GM19372 (cell line): Measurements from ENCODE around the gene ZNF280D.

Experiments
- ATAC-seq: cut with Tn5 transposase; IDR thresholded peaks from one replicate; pipeline ENCODE4 v1.9.1; 2021; ENCODE audit warnings: mild to moderate bottlenecking, low read depth, moderate library complexity; ENCODE audit not compliant: unreplicated experiment

The ZNF280D gene

GRCh38 chr15:56752986-56753385 lies 19.7 kb upstream of the ZNF280D start:
- ATAC-seq: no peak

- ATAC-seq: no peak
Measured at GRCh38 chr15:56749982-56750381, 16.7 kb upstream of the ZNF280D start.

GRCh38 chr15:56744701-56745683 lies 11.7 kb upstream of the ZNF280D start:
- ATAC-seq: no peak

- no peak for ATAC-seq
Measured at GRCh38 chr15:56741541-56741940, 8.2 kb upstream of the ZNF280D start.

- no peak for ATAC-seq
Measured at GRCh38 chr15:56739964-56740640, 6.8 kb upstream of the ZNF280D start.

GRCh38 chr15:56739474-56739873 lies 6.2 kb upstream of the ZNF280D start:
- ATAC-seq: no peak

GRCh38 chr15:56737791-56738190 lies 4.5 kb upstream of the ZNF280D start:
- no peak for ATAC-seq

- ATAC-seq: no peak
Measured at GRCh38 chr15:56736881-56737707, 3.8 kb upstream of the ZNF280D start.

GRCh38 chr15:56736308-56736707 lies 3.0 kb upstream of the ZNF280D start:
- no peak for ATAC-seq

GRCh38 chr15:56735589-56735988 lies 2.3 kb upstream of the ZNF280D start:
- ATAC-seq: no peak

- no peak for ATAC-seq
Measured at GRCh38 chr15:56734013-56734635, 815 bp upstream of the ZNF280D start.

GRCh38 chr15:56732886-56733135 lies 498 bp downstream of the ZNF280D start:
- ATAC-seq: no peak

GRCh38 chr15:56732135-56732885 lies 999 bp downstream of the ZNF280D start:
- ATAC-seq: no peak

- no peak for ATAC-seq
Measured at GRCh38 chr15:56731548-56731947, 1.8 kb downstream of the ZNF280D start.

GRCh38 chr15:56729561-56729960 lies 3.7 kb downstream of the ZNF280D start:
- no peak for ATAC-seq

GRCh38 chr15:56725386-56725785 lies 7.9 kb downstream of the ZNF280D start:
- no peak for ATAC-seq

GRCh38 chr15:56724232-56724631 lies 9.1 kb downstream of the ZNF280D start:
- no peak for ATAC-seq

GRCh38 chr15:56723787-56724186 lies 9.5 kb downstream of the ZNF280D start:
- ATAC-seq: no peak

- ATAC-seq: no peak
Measured at GRCh38 chr15:56719774-56720555, 13.3 kb downstream of the ZNF280D start.
